HCT116 (cell line): ENCODE measurements around the gene SZT2. TPM values are rescaled to one million over a fixed set of nuclear protein-coding genes. Genes with fewer than 3 reads are reported as not detected.
A peak's percentile ranks its signal among the peaks of the same experiment; 100 is the strongest.

Experiments
- ATAC-seq: fragments of 200-7000 bp; cut with Tn5 transposase; 2 replicates; pipeline ENCODE4 v1.9.1; 2020; ENCODE audit warnings: mild to moderate bottlenecking, moderate library complexity
- BruUV-seq: library from RNA; stranded (reverse); fragments of 400-500 nt; replicated peaks from 2 replicates; lab custom pipeline; 2021; lab: Mats Ljungman, UMichigan
- CTCF ChIA-PET: fragments of 300-600 bp; sonication (Branson Sonifier 250); formaldehyde crosslinking; loops from one replicate; lab custom pipeline; 2021; ENCODE audit warnings: antibody characterized with exemption; lab: Charles Lee
- POLR2A ChIA-PET: fragments of 300-600, 350-600 bp; sonication (Branson Sonifier 250); formaldehyde crosslinking; loops from one replicate; lab custom pipeline; 2021; ENCODE audit warnings: antibody characterized with exemption; lab: Charles Lee
- RAD21 ChIA-PET, 2 experiments: fragments of 300-600 bp; sonication (Branson Sonifier 250); formaldehyde crosslinking; loops; one replicate each; lab custom pipeline; 2023; ENCODE audit warnings: low total read pairs in 2 of 2; ENCODE audit not compliant: uncharacterized antibody in 2 of 2, unreplicated experiment in 2 of 2, low non-redundant PET in 1 of 2; lab: Charles Lee
- DNase-seq: peaks from one replicate; pipeline ENCODE4 v3.0.0-alpha.2; 2010; ENCODE audit warnings: low read depth, low spot score
- H2AFZ ChIP-seq: fragments of 200-600 bp; shearing (Covaris generic), sonication (generic); 2 replicates; pipeline ENCODE4 v1.6.1; 2017; ENCODE audit warnings: low read depth, mixed run types, mixed read lengths, antibody characterized with exemption, low read length; ENCODE audit not compliant: poor library complexity, severe bottlenecking
- H3K27ac ChIP-seq: 2 replicates; pipeline ENCODE4 v1.5.1; 2012; ENCODE audit warnings: low read depth, low read length
- H3K27me3 ChIP-seq: fragments of 200-600 bp; sonication (generic); 2 replicates; pipeline ENCODE4 v1.6.1; 2016; ENCODE audit warnings: mixed run types, low read length, mixed read lengths; ENCODE audit not compliant: insufficient read depth
- H3K36me3 ChIP-seq, 2 experiments: fragments of 200-500 bp in 1 of 2; fragments of 200-600 bp in 1 of 2; sonication (Bioruptor generic) in 1 of 2; sonication (generic) in 1 of 2; 2 replicates each; pipeline versions ENCODE4 v1.5.1 to v1.6.1; 2014 to 2016; ENCODE audit warnings: low read length in 2 of 2, inconsistent platforms in 1 of 2, mixed read lengths in 1 of 2, mixed run types in 1 of 2; ENCODE audit not compliant: insufficient read depth in 2 of 2, control insufficient read depth in 1 of 2
- H3K4me1 ChIP-seq, 2 experiments: fragments of 200-600 bp in 1 of 2; sonication (generic) in 1 of 2; 2 replicates each; pipeline versions ENCODE4 v1.5.1 to v1.6.1; 2012 to 2017; ENCODE audit warnings: low read length in 2 of 2, inconsistent platforms in 1 of 2, mild to moderate bottlenecking in 1 of 2, mixed read lengths in 1 of 2, mixed run types in 1 of 2, moderate library complexity in 1 of 2; ENCODE audit not compliant: insufficient read depth in 2 of 2, control insufficient read depth in 1 of 2
- H3K4me2 ChIP-seq: fragments of 200-600 bp; sonication (generic); 2 replicates; pipeline ENCODE4 v1.6.1; 2017; ENCODE audit warnings: mixed run types, low read length, mixed read lengths
- H3K4me3 ChIP-seq, 2 experiments: fragments of 200-600 bp in 1 of 2; sonication (generic) in 1 of 2; replicated peaks in 1 of 2; 2 replicates each; pipeline ENCODE4 v1.5.1; 2011 to 2016; ENCODE audit warnings: low read length in 2 of 2, control low read depth in 1 of 2, low read depth in 1 of 2, mild to moderate bottlenecking in 1 of 2, mixed read lengths in 1 of 2, mixed run types in 1 of 2
- H3K79me2 ChIP-seq: fragments of 200-600 bp; sonication (generic); 2 replicates; pipeline ENCODE4 v1.6.1; 2017; ENCODE audit warnings: mild to moderate bottlenecking, mixed run types, low read length, moderate library complexity, mixed read lengths; ENCODE audit not compliant: insufficient read depth
- H3K9ac ChIP-seq: fragments of 200-600 bp; sonication (generic); 2 replicates; pipeline ENCODE4 v1.6.1; 2016; ENCODE audit warnings: low read length, mixed read lengths
- H3K9me2 ChIP-seq: fragments of 200-600 bp; sonication (generic), shearing (Covaris generic); 2 replicates; pipeline ENCODE4 v1.6.1; 2017; ENCODE audit warnings: mixed run types, mild to moderate bottlenecking, moderate library complexity; ENCODE audit not compliant: insufficient read depth
- H3K9me3 ChIP-seq, 2 experiments: fragments of 200-500 bp in 1 of 2; fragments of 200-600 bp in 1 of 2; sonication (Bioruptor generic) in 1 of 2; sonication (generic) in 1 of 2; 2 replicates each; pipeline ENCODE4 v1.6.1; 2014 to 2017; ENCODE audit warnings: low read length in 2 of 2, mixed read lengths in 2 of 2, inconsistent platforms in 1 of 2, low read depth in 1 of 2, mild to moderate bottlenecking in 1 of 2, mixed run types in 1 of 2, moderate library complexity in 1 of 2; ENCODE audit not compliant: control insufficient read depth in 1 of 2, insufficient read depth in 1 of 2
- H4K20me1 ChIP-seq: fragments of 200-600 bp; sonication (generic), shearing (Covaris generic); 2 replicates; pipeline ENCODE4 v1.6.1; 2017; ENCODE audit warnings: mixed run types, mild to moderate bottlenecking, moderate library complexity; ENCODE audit not compliant: insufficient read depth
- EGR1 ChIP-seq: IDR thresholded peaks from 2 replicates; pipeline ENCODE4 v1.6.1; 2012; ENCODE audit warnings: low read depth
- RAD21 ChIP-seq: IDR thresholded peaks from 2 replicates; pipeline ENCODE4 v1.6.1; 2012; ENCODE audit warnings: low read depth, mild to moderate bottlenecking
- SIN3A ChIP-seq: IDR thresholded peaks from 2 replicates; pipeline ENCODE4 v1.6.1; 2012; ENCODE audit warnings: low read depth
- SP1 ChIP-seq: IDR thresholded peaks from 2 replicates; pipeline ENCODE4 v1.6.1; 2012; ENCODE audit warnings: low read depth
- TCF7L2 ChIP-seq: IDR thresholded peaks from 2 replicates; pipeline ENCODE4 v1.7.0; 2011; ENCODE audit warnings: borderline replicate concordance, inconsistent platforms; ENCODE audit not compliant: insufficient read depth, insufficient read length; ENCODE audit errors: extremely low read depth
- ZBTB33 ChIP-seq: IDR thresholded peaks from 2 replicates; pipeline ENCODE4 v1.6.1; 2011; ENCODE audit warnings: mild to moderate bottlenecking, low read length, moderate library complexity; ENCODE audit not compliant: insufficient replicate concordance; ENCODE audit errors: extremely low read depth
- intact Hi-C: fragments of 100-400 bp; cut with micrococcal nuclease; formaldehyde crosslinking; loops from 2 replicates; pipeline ENCODE4 v1.10.0; 2022
- total RNA-seq: library from RNA; stranded (reverse); gene quantifications from one replicate; pipeline ENCODE4 v1.2.1, GENCODE V29; 2021; ENCODE audit not compliant: unreplicated experiment
- TF ChIP-seq, protein P1 (sequence below): IDR thresholded peaks from 2 replicates; pipeline ENCODE4 v1.6.1; 2012

SZT2 gene
- total RNA-seq, 1 experiment from 2014 or later = 43.0 TPM

- peak overlapping the region; percentile 50 for H3K27ac ChIP-seq
- peak overlapping the region; percentile 54 for H3K4me2 ChIP-seq
- intact Hi-C loops = no loop called here
- RAD21 ChIA-PET = interaction anchor here in 1 of 2 experiments (0.7 kb wide), 1 partner anchor 24 kb away, joined by 3 read pairs; no protein-coding TSS in a partner anchor
- peaks cover 20 to 34% of the 10 kb centered on the region in 2 experiments; a peak in 3 of 4 replicates for H3K36me3 ChIP-seq
- H3K27me3 ChIP-seq = no peaks in the 10 kb centered on the region
- no peak overlapping the region for H3K4me3 ChIP-seq
- no peaks in the 10 kb centered on the region for H3K9me3 ChIP-seq
- POLR2A ChIA-PET = no interaction called here
- TF ChIP-seq TCF7L2 = no peak
- no peak for TF ChIP-seq ZBTB33
- TF ChIP-seq SIN3A = no peak
- TF ChIP-seq, protein P1, sequence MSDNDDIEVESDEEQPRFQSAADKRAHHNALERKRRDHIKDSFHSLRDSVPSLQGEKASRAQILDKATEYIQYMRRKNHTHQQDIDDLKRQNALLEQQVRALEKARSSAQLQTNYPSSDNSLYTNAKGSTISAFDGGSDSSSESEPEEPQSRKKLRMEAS = no peak
- TF ChIP-seq EGR1 = no peak
- TF ChIP-seq RAD21 = no peak
- peak; percentile 36 for TF ChIP-seq SP1
- TF ChIP-seq, all 23 proteins: peak for 1
- CTCF ChIA-PET = no interaction called here
- Histone ChIP-seq H2AFZ (no peak overlapping the region), H3K79me2 (no peaks in the 10 kb centered on the region), H3K9me2 (no peaks in the 10 kb centered on the region), H3K4me1 (peaks cover 8 to 38% of the 10 kb centered on the region in 2 experiments), H3K9ac (no peak overlapping the region), H4K20me1 (no peaks in the 10 kb centered on the region)
- peak; percentile 63 for DNase-seq
- peak; percentile 82 for ATAC-seq
- BruUV-seq = no TSS peak
These were observed 34.2 kb downstream of the SZT2 start for GRCh38 chr1:43423672-43424550.
